ENCODE data around the gene CACNA2D4. TPM values are rescaled to one million over a fixed set of nuclear protein-coding genes. Genes with fewer than 3 reads are reported as not detected.

Gene CACNA2D4
- total and polyA plus RNA-seq, 4 donors, result 0.95 to 1.8 (median 1.7) TPM

DNA sequence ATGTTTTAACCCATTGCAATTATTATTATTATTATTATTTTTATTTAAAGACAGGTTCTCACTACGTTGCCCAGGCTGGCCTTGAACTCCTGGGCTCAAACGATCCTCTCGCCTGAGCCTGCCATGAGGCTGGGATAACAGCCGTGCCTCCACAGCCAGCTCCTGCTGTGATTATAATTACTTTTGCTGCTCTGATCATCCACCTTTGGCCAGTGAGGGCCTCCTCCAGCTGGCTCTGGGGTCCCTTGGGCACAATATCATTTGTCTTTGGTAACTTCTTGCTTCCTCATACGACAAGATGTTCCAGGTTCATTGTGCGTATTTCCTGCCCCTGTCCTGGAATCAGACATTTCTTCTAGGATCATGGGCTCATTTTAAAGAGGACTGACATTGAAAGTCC lies 69.7 kb downstream of the CACNA2D4 start:
- H3K36me3 ChIP-seq (ENCODE audit: control insufficient read depth, insufficient read depth, low read length), result no peaks in the 10 kb centered on the region
- WGBS (ENCODE audit: insufficient coverage), result 60% methylated on average over 6 of the region's 6 CpGs
- H3K4me1 ChIP-seq (ENCODE audit: control insufficient read depth, insufficient read depth, low read length), result peaks cover 15% of the 10 kb centered on the region
- H3K4me3 ChIP-seq (ENCODE audit: low read depth, low read length), result no peak overlapping the region
- DNase-seq (ENCODE audit: low read depth in 4 of 6, low spot score in 6 of 6), result peak in 1 of 6 donors; percentile 56
- no peak overlapping the region for H3K27ac ChIP-seq (ENCODE audit: low read depth, low read length)
- H3K27me3 ChIP-seq (ENCODE audit: control insufficient read depth, insufficient read depth, low read length), result no peaks in the 10 kb centered on the region
- no peaks in the 10 kb centered on the region for H3K9me3 ChIP-seq (ENCODE audit: control insufficient read depth, insufficient read depth, low read length)

DNA sequence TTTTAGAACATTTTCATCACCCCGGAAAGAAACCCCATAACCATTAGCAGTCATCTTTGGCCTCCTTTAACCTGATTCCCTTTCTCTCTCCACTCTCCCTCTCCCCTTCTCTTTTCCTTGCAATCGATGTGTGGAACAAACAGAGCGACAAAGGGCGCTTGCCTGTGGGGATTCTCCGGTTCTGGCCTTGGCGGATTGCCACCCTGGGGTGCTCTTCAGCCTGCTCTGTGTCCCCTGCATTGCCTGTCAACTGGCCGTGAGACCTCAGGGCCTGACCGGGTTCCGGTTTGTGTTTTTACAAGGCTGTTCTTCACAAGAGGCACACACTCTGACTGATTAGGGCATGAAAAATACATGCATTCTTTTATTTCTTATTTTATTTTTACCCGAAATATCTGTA lies 70.3 kb downstream of the CACNA2D4 start:
- no peak overlapping the region for H3K4me3 ChIP-seq (ENCODE audit: low read depth, low read length)
- H3K27ac ChIP-seq (ENCODE audit: low read depth, low read length), result no peak overlapping the region
- H3K4me1 ChIP-seq (ENCODE audit: control insufficient read depth, insufficient read depth, low read length), result peaks cover 18% of the 10 kb centered on the region
- no peaks in the 10 kb centered on the region for H3K27me3 ChIP-seq (ENCODE audit: control insufficient read depth, insufficient read depth, low read length)
- no peaks in the 10 kb centered on the region for H3K36me3 ChIP-seq (ENCODE audit: control insufficient read depth, insufficient read depth, low read length)
- WGBS (ENCODE audit: insufficient coverage), result 47% methylated on average over 9 of the region's 10 CpGs
- DNase-seq (ENCODE audit: low read depth in 4 of 6, low spot score in 6 of 6), result no peak
- H3K9me3 ChIP-seq (ENCODE audit: control insufficient read depth, insufficient read depth, low read length), result no peaks in the 10 kb centered on the region

DNA sequence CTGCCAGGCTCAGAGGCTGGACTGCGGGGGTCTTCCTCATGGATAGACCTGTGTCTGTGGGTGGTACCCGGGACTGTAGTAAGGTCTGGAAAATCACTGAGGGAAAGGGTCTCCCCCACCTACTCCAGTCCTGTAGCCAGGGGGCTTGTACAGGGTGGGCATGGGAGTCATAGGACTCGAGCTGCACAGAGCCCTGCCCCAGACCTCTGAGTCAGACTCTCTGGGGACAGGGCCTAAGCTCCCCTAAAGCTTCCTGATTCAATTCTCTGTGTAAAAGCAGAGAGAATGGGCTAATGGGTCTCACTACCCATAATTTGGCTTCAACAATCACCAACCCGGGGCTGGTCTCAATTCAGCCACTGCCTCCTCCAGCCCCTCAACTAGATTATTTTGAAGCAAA lies 71.0 kb downstream of the CACNA2D4 start:
- Histone ChIP-seq H3K4me1 (ENCODE audit: control insufficient read depth, insufficient read depth, low read length) (peaks cover 18% of the 10 kb centered on the region), H3K27ac (ENCODE audit: low read depth, low read length) (no peak overlapping the region), H3K9me3 (ENCODE audit: control insufficient read depth, insufficient read depth, low read length) (no peaks in the 10 kb centered on the region), H3K27me3 (ENCODE audit: control insufficient read depth, insufficient read depth, low read length) (no peaks in the 10 kb centered on the region), H3K36me3 (ENCODE audit: control insufficient read depth, insufficient read depth, low read length) (no peaks in the 10 kb centered on the region), H3K4me3 (ENCODE audit: low read depth, low read length) (no peak overlapping the region)
- 70% methylated on average over 3 of the region's 4 CpGs for WGBS (ENCODE audit: insufficient coverage)
- DNase-seq (ENCODE audit: low read depth in 4 of 6, low spot score in 6 of 6), result no peak

DNA sequence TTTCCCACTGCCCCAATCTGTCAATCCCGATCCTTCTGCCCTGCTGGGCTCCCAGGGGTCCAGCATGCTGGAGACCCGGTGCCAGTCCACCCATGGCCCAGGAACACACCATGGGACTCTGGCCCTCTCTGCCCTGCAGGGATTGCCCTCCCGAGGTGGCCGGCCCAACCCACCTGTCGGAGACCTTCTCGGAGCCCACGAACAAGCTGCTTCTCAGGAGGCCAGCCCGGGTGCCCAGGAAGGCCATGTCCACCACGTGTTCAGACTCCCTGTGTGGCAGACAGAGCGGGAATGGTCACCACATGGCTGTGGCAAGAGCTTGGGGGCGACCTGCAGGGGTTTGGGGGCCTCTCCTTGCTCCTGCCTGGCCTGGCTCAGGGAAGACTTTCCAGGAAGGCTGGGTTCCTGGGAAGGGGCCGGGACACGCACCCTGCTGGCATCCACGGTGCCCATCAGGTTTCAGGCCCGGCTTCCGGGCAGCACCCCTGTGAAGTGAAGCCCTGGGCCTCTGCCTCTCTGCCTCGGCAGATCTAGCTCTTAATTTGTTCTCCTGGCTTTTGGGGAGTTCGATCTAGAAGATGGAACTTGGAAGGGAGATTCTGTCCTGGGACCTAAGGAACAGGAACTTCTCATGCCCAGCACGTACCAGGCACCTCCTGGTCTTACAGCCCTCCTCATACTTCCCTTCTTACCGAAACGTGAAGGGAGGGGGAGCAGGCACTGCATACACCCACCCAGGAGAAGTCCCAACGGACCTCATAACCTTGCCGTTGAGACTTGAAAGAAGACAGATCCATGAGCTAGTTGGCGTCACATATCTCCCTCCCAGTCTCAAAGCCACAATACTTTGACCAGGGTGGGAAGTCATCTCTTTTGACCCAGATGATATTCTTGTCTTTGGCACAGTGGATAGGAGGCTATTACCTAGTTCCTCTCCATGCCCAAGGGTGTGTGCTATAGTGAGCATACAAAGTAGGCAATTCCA lies 71.7 kb downstream of the CACNA2D4 start:
- H3K4me3 ChIP-seq (ENCODE audit: low read depth, low read length), result no peak overlapping the region
- WGBS (ENCODE audit: insufficient coverage), result 93% methylated on average over 22 of the region's 24 CpGs
- H3K27me3 ChIP-seq (ENCODE audit: control insufficient read depth, insufficient read depth, low read length), result no peaks in the 10 kb centered on the region
- no peak overlapping the region for H3K27ac ChIP-seq (ENCODE audit: low read depth, low read length)
- H3K9me3 ChIP-seq (ENCODE audit: control insufficient read depth, insufficient read depth, low read length), result no peaks in the 10 kb centered on the region
- no peaks in the 10 kb centered on the region for H3K36me3 ChIP-seq (ENCODE audit: control insufficient read depth, insufficient read depth, low read length)
- no peak for DNase-seq (ENCODE audit: low read depth in 4 of 6, low spot score in 6 of 6)
- peaks cover 18% of the 10 kb centered on the region for H3K4me1 ChIP-seq (ENCODE audit: control insufficient read depth, insufficient read depth, low read length)

DNA sequence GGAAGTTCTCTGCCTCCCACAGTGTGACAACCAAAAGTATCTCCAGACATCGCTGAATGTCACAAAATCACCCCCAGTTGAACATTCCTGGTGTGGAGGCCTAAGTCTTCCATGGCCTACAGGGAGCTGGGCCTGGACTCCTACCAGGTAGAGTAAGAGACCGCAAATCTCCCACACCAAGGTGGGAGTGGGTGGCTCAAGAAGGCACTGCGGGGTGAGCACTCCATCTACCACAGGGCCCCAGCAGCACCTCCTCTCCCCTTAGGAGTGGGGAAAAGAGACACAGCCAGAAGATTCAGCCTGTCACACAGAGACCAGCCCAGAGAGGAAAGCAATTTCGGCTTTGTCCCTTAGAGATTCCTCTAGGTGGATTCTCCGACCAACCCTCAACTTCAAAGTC lies 72.6 kb downstream of the CACNA2D4 start:
- WGBS (ENCODE audit: insufficient coverage), result 93% methylated on average over 2 of the region's 5 CpGs
- no peak overlapping the region for H3K27ac ChIP-seq (ENCODE audit: low read depth, low read length)
- no peaks in the 10 kb centered on the region for H3K27me3 ChIP-seq (ENCODE audit: control insufficient read depth, insufficient read depth, low read length)
- DNase-seq (ENCODE audit: low read depth in 4 of 6, low spot score in 6 of 6), result no peak
- H3K4me1 ChIP-seq (ENCODE audit: control insufficient read depth, insufficient read depth, low read length), result peaks cover 18% of the 10 kb centered on the region
- no peaks in the 10 kb centered on the region for H3K9me3 ChIP-seq (ENCODE audit: control insufficient read depth, insufficient read depth, low read length)
- H3K36me3 ChIP-seq (ENCODE audit: control insufficient read depth, insufficient read depth, low read length), result no peaks in the 10 kb centered on the region
- no peak overlapping the region for H3K4me3 ChIP-seq (ENCODE audit: low read depth, low read length)

DNA sequence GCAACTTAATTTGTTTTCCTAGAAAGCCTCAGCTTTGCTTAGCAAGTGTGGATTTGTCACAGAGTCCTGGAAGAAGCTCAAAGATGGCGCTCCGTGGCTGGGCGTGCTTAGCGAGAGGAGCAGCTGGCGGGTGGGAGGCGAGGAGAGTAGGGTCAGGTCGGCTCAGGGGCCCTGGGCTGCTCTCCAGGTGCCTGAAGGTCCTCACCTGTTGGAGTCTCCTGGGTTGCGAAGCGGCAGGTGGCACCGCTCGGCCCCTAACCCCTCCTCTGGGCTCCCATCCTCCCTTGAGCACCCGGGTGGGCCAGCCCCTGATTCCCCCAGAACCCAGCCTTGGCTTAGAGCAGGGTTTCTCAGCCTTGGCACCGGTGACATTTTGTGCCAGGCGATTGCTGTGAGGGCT lies 73.0 kb downstream of the CACNA2D4 start:
- Histone ChIP-seq H3K27ac (ENCODE audit: low read depth, low read length) (no peak overlapping the region), H3K9me3 (ENCODE audit: control insufficient read depth, insufficient read depth, low read length) (no peaks in the 10 kb centered on the region), H3K36me3 (ENCODE audit: control insufficient read depth, insufficient read depth, low read length) (no peaks in the 10 kb centered on the region), H3K4me3 (ENCODE audit: low read depth, low read length) (no peak overlapping the region), H3K4me1 (ENCODE audit: control insufficient read depth, insufficient read depth, low read length) (peaks cover 21% of the 10 kb centered on the region), H3K27me3 (ENCODE audit: control insufficient read depth, insufficient read depth, low read length) (no peaks in the 10 kb centered on the region)
- no peak for DNase-seq (ENCODE audit: low read depth in 4 of 6, low spot score in 6 of 6)
- WGBS (ENCODE audit: insufficient coverage), result 87% methylated on average over 14 of the region's 14 CpGs

DNA sequence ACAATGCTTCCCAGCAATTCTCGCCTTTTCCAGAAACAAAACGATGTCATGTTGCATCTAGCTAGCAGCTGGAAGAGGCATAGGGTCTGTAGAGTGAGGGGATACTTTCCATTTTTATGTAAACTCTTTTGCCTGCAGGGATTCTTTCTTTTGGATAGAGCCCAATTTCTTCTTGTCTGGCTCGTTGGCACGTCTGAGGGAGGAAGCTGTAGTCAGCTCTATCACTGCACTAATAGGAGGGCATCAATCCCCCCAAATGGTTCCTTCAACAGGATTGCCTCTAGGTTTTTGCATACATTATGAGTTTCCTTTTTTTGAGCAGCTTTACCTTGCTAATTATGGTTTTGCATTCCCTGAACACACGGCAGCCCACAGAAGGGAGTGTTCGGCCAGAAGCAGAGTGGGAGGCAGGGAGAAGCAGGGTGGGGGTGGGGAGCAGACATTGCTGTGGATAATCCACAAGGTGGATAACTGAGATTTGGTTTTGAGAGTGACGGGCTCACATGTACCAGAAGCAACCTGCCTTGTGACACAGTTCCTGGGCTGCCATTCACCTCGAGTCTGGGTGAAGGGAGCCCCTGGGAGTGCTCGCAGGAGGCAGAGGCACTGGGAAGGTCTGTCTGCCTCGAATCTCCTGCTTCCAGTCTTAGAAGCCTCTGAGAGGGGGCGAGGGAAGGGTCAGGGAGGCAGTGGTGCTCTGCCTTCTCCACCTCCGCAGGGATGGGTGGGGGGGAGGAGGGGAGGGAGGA lies 73.6 kb downstream of the CACNA2D4 start:
- WGBS (ENCODE audit: insufficient coverage), result 34% methylated on average over 8 of the region's 12 CpGs
- peak in 2 of 6 donors; percentile 77 to 87 for DNase-seq (ENCODE audit: low read depth in 4 of 6, low spot score in 6 of 6)

DNA sequence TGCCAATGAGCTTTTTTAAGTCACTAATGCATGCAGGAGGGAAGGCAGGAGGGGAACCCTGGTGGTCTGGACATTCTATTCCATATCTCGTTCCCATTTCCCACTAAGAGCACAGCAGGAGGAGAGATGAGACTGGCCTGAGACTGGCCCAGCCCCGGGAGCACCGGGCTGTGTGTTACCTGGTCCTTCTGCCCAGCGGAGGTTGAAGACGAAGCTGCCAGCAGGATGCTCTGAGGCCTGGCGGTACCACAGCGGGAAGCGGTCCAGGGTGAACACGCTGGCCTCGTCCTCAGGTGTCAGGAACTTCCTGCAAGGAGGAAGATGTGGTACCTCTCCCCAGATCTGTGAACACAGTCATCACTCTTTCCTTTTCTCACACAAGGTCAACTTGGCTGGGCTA lies 74.2 kb downstream of the CACNA2D4 start:
- Histone ChIP-seq H3K4me3 (ENCODE audit: low read depth, low read length) (no peak overlapping the region), H3K9me3 (ENCODE audit: control insufficient read depth, insufficient read depth, low read length) (no peaks in the 10 kb centered on the region), H3K27me3 (ENCODE audit: control insufficient read depth, insufficient read depth, low read length) (no peaks in the 10 kb centered on the region), H3K36me3 (ENCODE audit: control insufficient read depth, insufficient read depth, low read length) (no peaks in the 10 kb centered on the region), H3K4me1 (ENCODE audit: control insufficient read depth, insufficient read depth, low read length) (peaks cover 26% of the 10 kb centered on the region), H3K27ac (ENCODE audit: low read depth, low read length) (no peak overlapping the region)
- no peak for DNase-seq (ENCODE audit: low read depth in 4 of 6, low spot score in 6 of 6)
- 61% methylated on average over 10 of the region's 10 CpGs for WGBS (ENCODE audit: insufficient coverage)

More for the DNA sequence above, 73.6 kb downstream of the CACNA2D4 start:
- no peak overlapping the region for H3K4me3 ChIP-seq (ENCODE audit: low read depth, low read length)
- H3K9me3 ChIP-seq (ENCODE audit: control insufficient read depth, insufficient read depth, low read length), result no peaks in the 10 kb centered on the region
- no peaks in the 10 kb centered on the region for H3K36me3 ChIP-seq (ENCODE audit: control insufficient read depth, insufficient read depth, low read length)
- H3K27ac ChIP-seq (ENCODE audit: low read depth, low read length), result no peak overlapping the region
- no peaks in the 10 kb centered on the region for H3K27me3 ChIP-seq (ENCODE audit: control insufficient read depth, insufficient read depth, low read length)
- peaks cover 22% of the 10 kb centered on the region for H3K4me1 ChIP-seq (ENCODE audit: control insufficient read depth, insufficient read depth, low read length)

DNA sequence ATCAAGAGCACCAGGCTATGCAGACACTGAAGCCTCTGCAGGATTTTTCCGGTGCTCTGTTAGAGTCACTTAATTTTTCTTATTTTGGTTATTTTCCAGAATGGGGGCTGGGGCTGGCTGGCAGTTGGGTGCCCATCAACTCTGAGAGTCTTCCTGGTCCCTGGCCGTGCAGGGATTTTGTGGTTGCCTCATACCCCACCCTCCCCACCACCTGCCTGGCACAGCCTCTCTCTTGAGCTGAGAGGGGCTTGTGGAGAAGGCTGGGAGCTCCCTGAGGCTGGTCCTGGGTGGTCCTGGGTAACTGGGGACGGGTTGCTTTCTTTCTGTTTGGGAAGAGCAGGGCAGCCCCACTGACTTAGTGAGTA lies 74.8 kb downstream of the CACNA2D4 start:
- no peak for DNase-seq (ENCODE audit: low read depth in 4 of 6, low spot score in 6 of 6)
- Histone ChIP-seq H3K27me3 (ENCODE audit: control insufficient read depth, insufficient read depth, low read length) (no peaks in the 10 kb centered on the region), H3K4me1 (ENCODE audit: control insufficient read depth, insufficient read depth, low read length) (peaks cover 32% of the 10 kb centered on the region), H3K36me3 (ENCODE audit: control insufficient read depth, insufficient read depth, low read length) (no peaks in the 10 kb centered on the region), H3K27ac (ENCODE audit: low read depth, low read length) (no peak overlapping the region), H3K9me3 (ENCODE audit: control insufficient read depth, insufficient read depth, low read length) (no peaks in the 10 kb centered on the region), H3K4me3 (ENCODE audit: low read depth, low read length) (no peak overlapping the region)
- WGBS (ENCODE audit: insufficient coverage), result 86% methylated on average over 1 of the region's 3 CpGs
